GM12873 (cell line): Measurements from ENCODE around the gene RBMS2.

Experiments
- CTCF ChIP-seq: IDR thresholded peaks from 2 replicates; pipeline ENCODE4 v1.5.1; 2012; ENCODE audit warnings: low read depth, mild to moderate bottlenecking, moderate library complexity, low read length, control low read depth; ENCODE audit not compliant: insufficient read depth; ENCODE audit errors: missing control alignments

The RBMS2 gene

GRCh38 chr12:56616244-56616643 lies 94.6 kb downstream of the RBMS2 start:
- no peak for TF ChIP-seq CTCF

GRCh38 chr12:56616925-56617324 lies 95.3 kb downstream of the RBMS2 start:
- no peak for TF ChIP-seq CTCF

GRCh38 chr12:56622535-56622934 lies 100.9 kb downstream of the RBMS2 start:
- no peak for TF ChIP-seq CTCF

GRCh38 chr12:56626701-56627100 lies 105.1 kb downstream of the RBMS2 start:
- TF ChIP-seq CTCF, result no peak

GRCh38 chr12:56628671-56629458 lies 107.2 kb downstream of the RBMS2 start:
- no peak for TF ChIP-seq CTCF

GRCh38 chr12:56629459-56630179 lies 108.0 kb downstream of the RBMS2 start:
- no peak for TF ChIP-seq CTCF

GRCh38 chr12:56630180-56630632 lies 108.6 kb downstream of the RBMS2 start, which contains the start of gene BAZ2A:
Gene BAZ2A, minus strand, starts transcription at chr12:56630326. Its CDS starts 12,796 bp downstream, at chr12:56617530.
- no peak for TF ChIP-seq CTCF
